ENCODE data around the gene SHANK3.

SHANK3 gene

DNA sequence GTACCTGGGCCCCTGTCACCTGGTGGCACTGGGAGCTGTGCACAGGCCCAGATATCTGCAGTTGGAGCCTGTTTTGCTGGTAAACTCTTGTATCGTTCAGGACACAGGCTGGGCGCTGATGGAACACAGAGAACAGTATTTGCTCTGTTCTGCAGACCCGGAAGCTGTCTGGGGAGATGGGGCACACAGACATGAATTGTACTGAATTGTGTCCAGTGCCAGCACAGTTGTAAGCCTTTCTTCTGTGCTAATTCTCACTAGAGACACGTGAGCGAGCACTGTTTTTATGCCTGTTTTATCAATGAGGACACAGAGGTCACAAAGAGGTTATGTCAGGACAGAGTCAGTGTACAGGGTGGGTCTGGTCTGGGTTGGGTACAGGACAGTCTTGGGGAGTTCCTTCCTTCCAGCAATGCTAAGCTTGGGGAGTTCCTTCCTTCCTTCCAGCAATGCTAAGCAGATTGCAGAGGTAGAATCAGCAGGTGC is 41.0 kb downstream of the SHANK3 start:
- DNase-seq (ENCODE audit: low read depth), result no peak

DNA sequence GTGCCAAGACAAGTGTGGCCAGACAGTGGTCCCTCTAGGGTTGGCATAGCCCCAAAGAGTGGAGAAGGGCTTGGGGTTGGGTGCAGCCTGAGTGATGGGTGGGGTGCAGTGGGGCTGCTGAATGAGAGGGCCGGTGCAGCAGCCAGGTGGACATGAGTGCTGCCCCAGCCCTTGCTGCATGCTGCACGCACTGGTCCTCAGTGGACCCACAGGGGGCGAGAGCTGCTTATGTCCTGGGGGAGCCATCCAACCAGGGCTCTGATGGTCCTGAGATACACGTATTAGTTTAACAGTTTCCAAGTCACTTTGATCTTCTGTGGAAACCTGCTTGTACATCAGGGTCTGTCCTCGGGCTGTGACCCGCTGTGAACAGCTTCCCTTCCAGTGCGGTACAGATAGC is 41.5 kb downstream of the SHANK3 start:
- DNase-seq (ENCODE audit: low read depth), result no peak

DNA sequence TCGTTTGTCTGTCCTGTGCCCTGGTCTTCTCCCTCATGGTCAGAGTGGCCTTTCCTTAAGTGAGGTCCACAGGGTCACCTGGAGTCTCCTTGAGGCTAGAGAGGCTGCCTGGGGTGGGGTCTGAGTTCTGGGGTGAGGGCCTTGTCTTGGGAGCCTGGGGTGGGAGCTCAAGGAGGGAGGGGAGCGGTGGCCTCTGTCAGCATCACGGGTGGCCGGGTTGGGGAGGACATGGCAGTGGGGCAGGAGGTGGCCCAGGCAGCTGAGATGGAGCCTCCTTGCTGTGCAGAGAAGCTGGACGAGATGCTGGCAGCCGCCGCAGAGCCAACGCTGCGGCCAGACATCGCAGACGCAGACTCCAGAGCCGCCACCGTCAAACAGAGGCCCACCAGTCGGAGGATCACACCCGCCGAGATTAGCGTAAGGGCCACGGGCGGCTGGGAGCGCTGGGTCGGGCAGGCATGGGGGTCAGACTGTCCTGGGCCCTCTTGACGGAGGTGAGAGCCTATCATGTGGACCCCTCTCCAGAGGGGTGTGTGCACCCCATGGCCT is 42.1 kb downstream of the SHANK3 start:
- no peak for DNase-seq (ENCODE audit: low read depth)

DNA sequence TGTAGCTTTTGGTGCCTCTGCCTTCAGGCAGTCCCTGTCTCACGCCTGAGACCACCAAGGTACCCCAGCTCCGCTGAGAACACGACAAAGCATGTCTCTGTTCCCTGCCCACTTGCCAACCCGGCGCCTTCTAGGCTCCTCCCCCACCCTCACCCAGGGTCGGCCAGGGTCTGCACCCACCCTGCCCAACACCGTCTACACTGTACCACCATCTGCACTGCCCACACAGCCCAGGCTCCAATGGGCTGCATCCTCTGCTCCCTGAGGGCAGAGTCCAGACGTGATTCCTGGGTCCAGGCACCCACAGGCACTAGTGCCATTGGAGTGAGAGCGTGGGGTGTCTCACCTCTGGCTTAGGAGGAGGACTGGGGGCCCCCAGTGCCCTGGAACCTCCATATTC is 42.6 kb downstream of the SHANK3 start:
- DNase-seq (ENCODE audit: low read depth), result no peak

DNA sequence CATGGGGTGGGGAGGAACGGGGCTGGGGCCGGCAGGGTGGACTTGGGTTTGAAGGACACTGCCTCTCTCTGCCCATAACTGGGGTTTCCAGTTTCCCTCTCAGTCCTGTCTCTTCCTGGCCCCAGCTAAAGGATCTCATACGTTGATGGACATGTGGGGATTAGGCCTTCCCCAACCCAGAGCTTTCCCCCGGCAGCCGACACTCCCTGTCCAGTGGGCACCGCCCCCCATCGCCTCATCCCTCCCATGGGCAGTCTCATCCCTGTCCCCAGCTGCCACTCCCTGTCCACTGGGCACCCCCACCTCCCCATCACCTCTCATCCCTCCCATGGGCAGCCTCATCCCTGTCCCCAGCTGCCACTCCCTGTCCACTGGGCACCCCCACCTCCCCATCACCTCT is 43.2 kb downstream of the SHANK3 start:
- DNase-seq (ENCODE audit: low read depth), result no peak

DNA sequence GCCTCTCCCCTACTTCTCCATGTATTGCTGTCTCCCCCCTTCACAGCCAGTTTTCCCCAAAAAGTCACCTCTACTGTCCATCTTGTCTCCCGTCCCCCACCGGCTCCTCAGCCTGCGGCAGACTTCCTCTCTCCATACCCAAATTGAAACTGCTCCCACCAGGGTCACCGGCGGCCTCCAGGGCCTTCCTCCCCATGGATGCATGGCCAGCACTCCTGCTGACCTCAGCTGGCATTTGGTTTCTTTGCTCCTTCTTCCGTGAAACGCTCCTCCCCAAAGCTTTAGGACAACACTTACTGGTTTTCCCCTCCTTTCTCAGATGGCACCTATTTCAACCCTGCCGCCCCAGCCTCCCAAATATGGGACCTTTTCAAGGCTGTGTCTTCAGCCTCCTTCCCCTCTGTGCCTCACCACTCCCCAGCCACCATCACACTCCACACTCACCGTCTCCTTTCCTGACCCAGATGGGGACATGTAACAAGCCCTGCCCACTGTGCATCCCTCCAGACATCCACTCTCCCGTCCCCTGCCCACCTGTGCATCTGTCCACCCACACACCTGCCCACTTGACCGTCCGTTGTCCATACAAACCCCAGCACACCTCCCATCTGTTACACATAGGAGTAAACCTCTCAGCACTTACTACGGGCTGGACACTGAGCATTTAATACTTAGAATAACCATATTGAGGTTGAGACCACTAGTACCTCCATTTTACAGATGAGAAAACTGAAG is 43.8 kb downstream of the SHANK3 start:
- no peak for DNase-seq (ENCODE audit: low read depth)

DNA sequence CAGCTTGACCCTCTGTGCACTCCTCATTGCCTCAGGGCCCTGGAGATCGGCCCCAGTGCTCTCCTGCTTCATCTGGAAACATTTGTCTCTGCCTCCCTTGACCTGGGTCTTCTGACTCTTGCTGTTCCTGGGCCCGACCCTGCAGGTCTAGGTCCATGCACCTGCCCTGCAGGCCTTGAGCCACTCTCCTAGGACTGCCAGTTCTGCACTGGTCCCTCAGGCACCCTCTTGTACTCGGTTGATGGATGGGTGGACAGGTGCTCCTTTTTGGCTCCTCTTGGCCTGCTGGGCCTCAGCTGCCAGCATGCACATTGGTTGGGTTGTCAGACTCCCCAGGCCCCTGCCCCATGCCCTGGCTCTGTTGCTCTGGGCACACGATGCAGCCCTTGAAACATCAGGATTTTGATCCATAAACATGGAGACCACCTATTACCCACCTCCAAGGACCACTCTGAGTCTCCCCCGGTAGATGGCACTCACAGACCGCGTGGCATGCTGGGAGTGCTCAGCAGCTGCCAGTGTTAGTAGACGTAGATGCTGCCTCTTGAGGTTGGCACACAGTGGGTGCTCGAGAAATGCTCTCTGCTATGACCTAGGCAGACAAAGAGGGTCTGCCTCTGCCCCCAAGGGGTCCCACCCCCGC is 45.2 kb downstream of the SHANK3 start:
- no peak for DNase-seq (ENCODE audit: low read depth)

DNA sequence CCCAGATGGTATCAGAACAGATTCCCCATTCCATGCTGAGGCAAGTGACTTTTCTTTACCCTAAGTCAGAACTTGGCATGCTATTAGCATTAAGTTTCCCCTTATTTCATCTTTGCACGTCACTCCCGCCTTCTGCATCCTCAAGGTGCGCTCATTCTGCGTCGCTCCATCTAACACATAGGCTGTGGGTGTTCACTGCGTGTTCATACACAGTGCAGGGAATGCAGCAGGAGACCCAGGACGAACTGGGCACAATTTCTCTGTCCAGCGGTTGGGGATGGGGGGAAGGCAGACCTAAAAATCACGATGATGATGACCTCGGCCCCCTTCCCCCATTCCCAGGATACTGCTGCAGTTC is 45.7 kb downstream of the SHANK3 start:
- DNase-seq (ENCODE audit: low read depth), result no peak

DNA sequence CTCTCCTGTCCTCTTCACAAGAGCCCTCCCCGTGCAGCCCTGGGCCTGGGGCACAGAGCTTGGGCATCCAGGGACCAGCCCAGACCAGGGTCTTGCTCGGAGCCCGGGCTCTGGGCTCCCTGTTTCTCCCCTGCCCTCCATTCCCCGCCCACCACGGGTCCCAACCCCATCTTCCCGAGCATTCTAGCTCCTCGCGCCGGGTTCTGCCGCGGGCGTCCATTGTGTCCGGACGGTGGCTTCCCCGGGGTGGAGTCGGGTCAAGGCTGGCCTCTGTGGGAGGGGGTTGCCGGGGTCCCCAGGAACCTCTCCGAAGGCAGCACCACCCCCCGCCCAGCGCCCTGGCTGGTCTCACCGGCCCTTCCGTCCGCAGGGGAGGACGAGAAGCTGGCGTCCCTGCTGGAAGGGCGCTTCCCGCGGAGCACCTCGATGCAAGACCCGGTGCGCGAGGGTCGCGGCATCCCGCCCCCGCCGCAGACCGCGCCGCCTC is 47.2 kb downstream of the SHANK3 start:
- DNase-seq (ENCODE audit: low read depth), result no peak

DNA sequence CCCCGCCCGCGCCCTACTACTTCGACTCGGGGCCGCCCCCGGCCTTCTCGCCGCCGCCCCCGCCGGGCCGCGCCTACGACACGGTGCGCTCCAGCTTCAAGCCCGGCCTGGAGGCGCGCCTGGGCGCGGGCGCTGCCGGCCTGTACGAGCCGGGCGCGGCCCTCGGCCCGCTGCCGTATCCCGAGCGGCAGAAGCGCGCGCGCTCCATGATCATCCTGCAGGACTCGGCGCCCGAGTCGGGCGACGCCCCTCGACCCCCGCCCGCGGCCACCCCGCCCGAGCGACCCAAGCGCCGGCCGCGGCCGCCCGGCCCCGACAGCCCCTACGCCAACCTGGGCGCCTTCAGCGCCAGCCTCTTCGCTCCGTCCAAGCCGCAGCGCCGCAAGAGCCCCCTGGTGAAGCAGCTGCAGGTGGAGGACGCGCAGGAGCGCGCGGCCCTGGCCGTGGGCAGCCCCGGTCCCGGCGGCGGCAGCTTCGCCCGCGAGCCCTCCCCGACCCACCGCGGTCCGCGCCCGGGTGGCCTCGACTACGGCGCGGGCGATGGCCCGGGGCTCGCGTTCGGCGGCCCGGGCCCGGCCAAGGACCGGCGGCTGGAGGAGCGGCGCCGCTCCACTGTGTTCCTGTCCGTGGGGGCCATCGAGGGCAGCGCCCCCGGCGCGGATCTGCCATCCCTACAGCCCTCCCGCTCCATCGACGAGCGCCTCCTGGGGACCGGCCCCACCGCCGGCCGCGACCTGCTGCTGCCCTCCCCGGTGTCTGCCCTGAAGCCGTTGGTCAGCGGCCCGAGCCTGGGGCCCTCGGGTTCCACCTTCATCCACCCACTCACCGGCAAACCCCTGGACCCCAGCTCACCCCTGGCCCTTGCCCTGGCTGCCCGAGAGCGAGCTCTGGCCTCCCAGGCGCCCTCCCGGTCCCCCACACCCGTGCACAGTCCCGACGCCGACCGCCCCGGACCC is 48.0 kb downstream of the SHANK3 start:
- DNase-seq (ENCODE audit: low read depth), result no peak

DNA sequence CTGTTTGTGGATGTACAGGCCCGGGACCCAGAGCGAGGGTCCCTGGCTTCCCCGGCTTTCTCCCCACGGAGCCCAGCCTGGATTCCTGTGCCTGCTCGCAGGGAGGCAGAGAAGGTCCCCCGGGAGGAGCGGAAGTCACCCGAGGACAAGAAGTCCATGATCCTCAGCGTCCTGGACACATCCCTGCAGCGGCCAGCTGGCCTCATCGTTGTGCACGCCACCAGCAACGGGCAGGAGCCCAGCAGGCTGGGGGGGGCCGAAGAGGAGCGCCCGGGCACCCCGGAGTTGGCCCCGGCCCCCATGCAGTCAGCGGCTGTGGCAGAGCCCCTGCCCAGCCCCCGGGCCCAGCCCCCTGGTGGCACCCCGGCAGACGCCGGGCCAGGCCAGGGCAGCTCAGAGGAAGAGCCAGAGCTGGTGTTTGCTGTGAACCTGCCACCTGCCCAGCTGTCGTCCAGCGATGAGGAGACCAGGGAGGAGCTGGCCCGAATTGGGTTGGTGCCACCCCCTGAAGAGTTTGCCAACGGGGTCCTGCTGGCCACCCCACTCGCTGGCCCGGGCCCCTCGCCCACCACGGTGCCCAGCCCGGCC is 48.7 kb downstream of the SHANK3 start:
- DNase-seq (ENCODE audit: low read depth), result no peak

DNA sequence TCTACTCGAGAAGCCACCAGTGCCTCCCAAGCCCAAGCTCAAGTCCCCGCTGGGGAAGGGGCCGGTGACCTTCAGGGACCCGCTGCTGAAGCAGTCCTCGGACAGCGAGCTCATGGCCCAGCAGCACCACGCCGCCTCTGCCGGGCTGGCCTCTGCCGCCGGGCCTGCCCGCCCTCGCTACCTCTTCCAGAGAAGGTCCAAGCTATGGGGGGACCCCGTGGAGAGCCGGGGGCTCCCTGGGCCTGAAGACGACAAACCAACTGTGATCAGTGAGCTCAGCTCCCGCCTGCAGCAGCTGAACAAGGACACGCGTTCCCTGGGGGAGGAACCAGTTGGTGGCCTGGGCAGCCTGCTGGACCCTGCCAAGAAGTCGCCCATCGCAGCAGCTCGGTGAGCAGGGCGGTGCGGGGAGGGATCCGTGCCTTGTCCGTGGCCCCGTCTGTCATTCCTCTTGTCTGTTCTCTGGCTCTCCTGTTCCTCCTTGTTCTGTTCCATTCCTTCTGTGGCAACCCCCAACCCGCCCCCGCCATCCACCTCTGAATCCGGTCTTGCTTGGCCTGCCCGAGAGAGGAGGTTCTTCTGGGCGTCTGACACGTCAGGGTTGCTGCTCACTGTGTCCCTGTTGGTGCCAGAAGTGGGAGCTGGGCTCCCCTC is 49.6 kb downstream of the SHANK3 start:
- DNase-seq (ENCODE audit: low read depth), result no peak

Measured in ELR (cell line).